SK-N-SH treated with all-trans-retinoic acid at 6 μM for 48 hours (cell line): ENCODE data around the gene TPST2.

Source experiments
- BACH2 ChIP-seq: fragments of 250-450 bp; sonication (Bioruptor Pico); IDR thresholded peaks from 2 replicates; pipeline ENCODE4 v1.9.0; 2021; ENCODE audit warnings: mild to moderate bottlenecking, borderline replicate concordance
- ESRRG ChIP-seq: fragments of 250-450 bp; sonication (Bioruptor Pico); IDR thresholded peaks from 2 replicates; pipeline ENCODE4 v1.6.1; 2021; ENCODE audit warnings: mild to moderate bottlenecking
- RARB ChIP-seq: fragments of 250-450 bp; sonication (Bioruptor Pico); IDR thresholded peaks from 2 replicates; pipeline ENCODE4 v1.8.0; 2021; ENCODE audit warnings: mild to moderate bottlenecking, moderate library complexity
- ZFP3 ChIP-seq: fragments of 250-450 bp; sonication (Bioruptor Pico); IDR thresholded peaks from 2 replicates; pipeline ENCODE4 v1.5.0; 2020; ENCODE audit warnings: mild to moderate bottlenecking, moderate library complexity

- TF ChIP-seq ESRRG (CRISPR knock-in tag), result no peak
- TF ChIP-seq BACH2, result no peak
- TF ChIP-seq ZFP3 (CRISPR knock-in tag), result no peak
- TF ChIP-seq RARB (CRISPR knock-in tag), result no peak
Measured at GRCh38 chr22:26621663-26622062, 31.7 kb upstream of the TPST2 start, which contains the start of gene CRYBA4.
